ENCODE results near the gene METTL6.
"Not testable (repeated sequence)": the region's sequence is repeated elsewhere in the genome, so short reads cannot be mapped to it uniquely, and the experiment has no call there.

Gene METTL6

DNA sequence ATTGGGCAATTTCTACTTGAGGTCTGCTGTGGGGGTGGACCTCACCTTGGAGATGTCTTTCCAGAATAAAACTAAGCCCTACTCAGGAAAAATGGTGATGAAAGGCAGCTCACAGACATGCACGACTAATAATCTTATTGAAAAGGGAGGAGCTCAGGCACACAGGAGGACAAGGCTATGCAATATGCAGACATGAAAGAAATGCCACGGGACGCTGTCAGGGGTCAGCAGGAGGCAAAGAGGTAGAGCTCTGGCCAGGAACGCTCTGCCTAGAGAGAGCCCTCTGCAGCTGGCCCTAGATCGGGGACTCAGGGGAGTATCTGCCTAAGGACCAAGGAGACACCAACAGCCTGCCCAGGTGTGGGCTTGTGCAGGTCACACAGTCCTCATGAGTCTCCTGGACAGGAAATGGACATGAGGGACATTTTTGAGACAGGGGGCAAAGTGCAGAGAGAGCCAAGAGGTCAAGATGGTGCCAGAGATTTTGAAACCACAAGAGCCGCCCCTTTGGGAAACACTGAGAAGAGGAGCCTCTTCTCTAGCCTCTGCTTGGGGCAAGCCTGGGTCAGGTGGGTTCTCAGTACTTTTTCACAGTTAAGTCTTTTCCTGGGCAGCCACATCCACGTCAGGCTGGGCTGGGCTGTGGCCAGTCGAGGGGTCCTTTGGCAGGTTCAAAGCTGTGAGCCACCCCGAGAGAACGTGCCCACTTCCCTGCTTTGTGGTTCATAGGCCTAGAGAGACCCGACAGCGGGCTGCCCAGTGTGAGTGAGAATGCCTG, 23.3 kb upstream of the METTL6 start:
- no peak for DNase-seq

- no peak for DNase-seq
Measured at GRCh38 chr3:15449489-15450224, 22.3 kb upstream of the METTL6 start.

DNA sequence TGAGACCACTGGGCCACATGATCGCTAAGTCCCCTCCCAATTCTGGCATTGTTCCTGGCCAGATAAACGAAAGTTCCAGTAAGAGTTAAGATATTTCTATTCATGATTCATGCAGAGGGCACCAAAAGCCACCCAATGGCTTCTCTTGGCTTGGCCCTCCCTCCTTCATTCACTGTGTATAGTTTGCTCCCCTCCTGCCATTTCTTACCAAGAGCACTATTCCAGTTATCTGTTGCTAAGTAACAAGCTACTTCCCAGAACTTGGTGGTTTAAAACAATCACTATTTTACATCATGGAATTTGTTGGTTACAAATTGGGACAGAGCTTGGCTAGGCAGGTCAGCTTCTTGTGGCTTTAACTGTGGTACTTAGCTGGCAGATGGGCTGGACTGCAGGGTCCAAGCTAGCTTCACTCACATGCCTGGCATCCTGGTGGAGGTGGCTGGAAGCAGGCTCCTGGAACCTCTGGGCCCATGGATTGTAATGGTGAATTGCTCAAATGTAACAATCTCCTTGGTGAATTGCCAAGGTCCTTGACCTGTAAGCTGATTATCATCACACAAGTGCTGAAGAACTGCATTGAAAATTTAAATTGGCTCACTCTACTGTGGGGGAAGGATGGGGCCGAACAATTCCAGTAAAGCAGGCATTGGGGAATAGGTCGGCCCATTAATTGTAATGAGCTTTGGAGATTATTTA, 16.6 kb upstream of the METTL6 start:
- no peak for DNase-seq

- DNase-seq = no peak
Measured at GRCh38 chr3:15440891-15441290, 13.5 kb upstream of the METTL6 start.

DNA sequence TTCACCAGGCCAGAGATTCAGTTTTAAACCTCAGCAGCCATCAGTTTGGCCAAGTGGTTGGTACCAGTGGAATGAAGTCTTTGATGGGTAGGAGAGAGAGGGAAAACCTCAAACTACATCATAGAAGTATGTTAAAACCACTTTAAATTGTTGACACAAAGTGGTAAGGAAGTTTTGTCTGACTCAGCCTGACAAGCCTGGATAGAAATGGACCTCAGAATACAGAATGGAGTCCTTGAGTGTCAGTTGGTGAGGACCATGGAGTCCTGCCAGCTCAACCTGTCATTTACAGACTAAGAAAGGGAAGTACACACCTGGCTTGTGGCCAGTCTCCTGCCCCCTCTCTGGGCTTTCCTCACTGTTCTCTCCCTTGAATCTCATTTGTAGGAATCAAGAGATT, 12.1 kb upstream of the METTL6 start:
- DNase-seq = no peak

- DNase-seq = no peak
Measured at GRCh38 chr3:15438983-15439382, 11.6 kb upstream of the METTL6 start.

DNA sequence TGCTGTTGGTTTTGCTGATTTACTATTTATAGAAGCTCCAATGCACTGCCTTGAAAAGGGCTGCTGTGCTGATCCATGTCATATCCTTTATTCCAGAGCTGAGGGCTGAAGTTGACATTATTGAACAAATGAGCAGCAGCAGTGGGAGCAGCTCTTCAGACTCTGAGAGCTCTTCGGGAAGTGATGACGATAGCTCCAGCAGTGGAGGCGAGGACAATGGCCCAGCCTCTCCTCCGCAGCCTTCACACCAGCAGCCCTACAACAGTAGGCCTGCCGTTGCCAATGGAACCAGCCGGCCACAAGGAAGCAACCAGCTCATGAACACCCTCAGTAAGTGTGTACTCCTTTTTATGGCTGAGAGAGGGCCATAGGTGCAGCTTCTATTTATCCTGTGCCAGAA, 8.9 kb upstream of the METTL6 start:
- no peak for DNase-seq

GRCh38 chr3:15434756-15435155, 7.4 kb upstream of the METTL6 start:
- DNase-seq = no peak

GRCh38 chr3:15433531-15433930, 6.2 kb upstream of the METTL6 start:
- DNase-seq = no peak

- no peak for DNase-seq
Measured at GRCh38 chr3:15431256-15431837, 4.0 kb upstream of the METTL6 start.

DNA sequence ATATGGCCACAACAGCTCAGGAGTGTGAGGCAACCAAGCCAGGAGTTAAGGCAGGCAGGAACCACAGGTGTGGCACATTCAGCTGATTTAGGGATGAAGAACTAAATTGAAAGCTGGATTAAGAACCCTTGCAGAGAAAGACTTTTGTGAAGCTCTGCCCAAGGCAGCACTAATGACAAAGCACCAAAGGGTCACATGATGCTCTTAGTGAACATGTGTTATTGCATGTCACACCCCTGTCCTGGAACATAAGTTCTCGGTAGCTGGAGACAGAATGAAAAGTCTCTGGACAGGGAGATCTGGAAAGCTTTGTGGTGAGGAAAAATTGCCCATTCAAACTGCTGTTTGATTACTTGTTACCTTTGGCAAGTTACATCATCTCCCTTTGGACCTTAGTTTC, 3.3 kb upstream of the METTL6 start:
- DNase-seq = no peak

GRCh38 chr3:15429080-15429479, 1.7 kb upstream of the METTL6 start:
- DNase-seq = no peak

- no peak for DNase-seq
Measured at GRCh38 chr3:15428539-15428938, 1.2 kb upstream of the METTL6 start.

GRCh38 chr3:15427981-15428380, 637 bp upstream of the METTL6 start:
- no peak for DNase-seq

DNA sequence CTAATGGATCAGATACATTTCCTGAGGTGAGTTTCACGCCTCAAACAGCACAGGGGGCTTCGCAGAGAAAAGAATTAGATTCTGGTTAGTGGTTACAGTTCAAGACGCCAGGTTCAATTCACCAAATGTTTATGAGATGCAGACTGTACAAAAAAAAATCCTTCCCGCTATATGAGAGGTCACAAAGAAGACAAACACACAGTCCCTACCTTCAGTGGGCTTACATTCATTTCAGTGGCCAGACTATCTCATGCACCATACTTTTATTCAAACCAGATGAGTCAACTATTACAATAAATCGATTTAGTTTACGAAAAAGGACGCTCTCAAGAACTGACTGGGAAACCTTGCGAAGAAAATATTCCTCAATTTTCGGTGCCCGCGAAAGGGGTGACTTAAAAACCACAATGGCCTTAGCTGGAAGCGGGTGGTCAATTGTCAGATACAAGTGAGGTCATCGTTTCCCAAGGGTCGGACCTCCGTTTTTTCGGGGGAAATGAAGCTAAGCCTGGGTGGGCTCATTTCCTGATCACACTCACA, 695 bp downstream of the METTL6 start:
- DNase-seq = no peak

- DNase-seq = no peak
Measured at GRCh38 chr3:15420871-15421270, 6.5 kb downstream of the METTL6 start.

DNA sequence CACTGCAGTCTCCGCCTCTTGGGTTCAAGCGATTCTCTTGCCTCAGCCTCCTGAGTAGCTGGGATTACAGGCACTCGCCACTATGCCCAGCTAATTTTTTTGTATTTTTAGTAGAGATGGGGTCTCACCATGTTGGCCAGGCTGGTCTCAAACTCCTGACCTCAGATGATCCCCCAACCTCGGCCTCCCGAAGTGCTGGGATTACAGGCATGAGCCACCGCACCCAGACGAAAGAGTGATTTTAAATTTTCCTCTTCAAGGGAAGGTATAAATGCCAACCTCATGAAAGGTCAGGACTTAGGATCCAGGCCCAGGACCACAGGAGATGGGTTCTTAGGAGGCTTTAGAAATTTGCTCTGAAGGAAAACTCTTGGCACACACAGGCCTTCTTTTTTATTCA, 16.4 kb downstream of the METTL6 start:
- DNase-seq = not testable (repeated sequence)

DNA sequence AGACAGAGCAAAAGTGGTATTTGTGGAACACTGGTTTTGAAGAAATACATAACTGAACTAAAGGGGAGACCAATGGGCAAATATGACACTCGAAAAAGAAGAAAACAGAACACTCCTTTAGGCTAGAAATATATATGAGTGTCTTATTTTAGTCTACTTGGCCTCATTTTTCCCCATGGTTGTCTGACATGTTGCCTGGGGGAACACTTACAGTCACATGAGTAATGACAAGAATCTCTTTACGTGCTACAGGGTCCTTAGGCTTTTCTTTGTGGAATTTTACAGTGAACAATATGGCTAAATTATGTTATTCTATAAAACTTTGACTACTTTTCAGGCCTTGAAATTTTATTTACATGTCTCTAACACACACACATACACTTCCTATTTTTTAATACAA, 17.6 kb downstream of the METTL6 start:
- no peak for DNase-seq

DNA sequence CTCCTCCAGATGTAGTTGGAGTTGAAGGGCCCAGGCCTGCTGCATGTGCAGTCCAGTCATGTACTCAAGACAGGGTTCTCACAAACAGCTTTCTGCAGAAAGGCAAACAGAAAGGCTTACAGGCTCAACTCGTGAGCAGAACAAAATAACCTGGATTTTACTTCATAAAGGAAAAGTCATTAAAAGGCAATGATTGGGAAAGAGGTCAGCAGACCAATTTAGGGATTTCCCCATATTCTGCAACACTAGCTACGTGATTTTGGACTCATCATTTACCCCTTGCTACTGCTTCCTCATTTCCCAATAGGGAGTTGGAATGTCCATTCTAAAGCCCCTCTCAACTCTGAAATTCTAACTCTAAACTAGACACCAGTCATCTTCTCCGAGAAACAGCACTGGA, 18.1 kb downstream of the METTL6 start:
- DNase-seq = no peak

DNA sequence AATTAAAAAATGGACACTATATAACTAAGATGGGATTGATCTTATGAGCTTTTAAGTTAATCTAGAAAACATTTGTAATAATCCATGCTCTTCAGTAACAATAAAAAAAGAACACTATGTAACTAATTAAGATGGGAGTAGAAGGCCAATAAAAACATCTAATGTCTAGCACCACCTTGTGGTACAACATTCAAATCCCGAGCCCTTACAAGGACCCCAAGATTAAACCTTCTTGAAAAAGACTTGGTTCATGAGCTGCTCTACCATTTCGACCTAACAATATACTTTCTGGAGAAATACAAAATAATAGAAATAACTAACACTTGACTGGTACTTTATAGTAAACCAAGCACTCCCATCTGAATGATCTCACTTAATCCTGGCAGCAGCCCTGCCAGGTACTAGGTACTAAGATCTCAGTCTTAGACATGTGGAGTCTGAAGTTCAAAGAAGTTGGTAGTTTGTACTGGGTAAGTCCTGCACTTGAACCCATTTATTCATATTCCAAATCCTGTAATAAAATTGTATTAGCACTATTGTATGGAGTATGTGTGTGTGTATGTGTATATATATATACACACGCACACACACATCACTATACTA, 21.8 kb downstream of the METTL6 start:
- peak; percentile 12 to 43 for DNase-seq

GRCh38 chr3:15404767-15405166, 22.6 kb downstream of the METTL6 start:
- no peak for DNase-seq

DNA sequence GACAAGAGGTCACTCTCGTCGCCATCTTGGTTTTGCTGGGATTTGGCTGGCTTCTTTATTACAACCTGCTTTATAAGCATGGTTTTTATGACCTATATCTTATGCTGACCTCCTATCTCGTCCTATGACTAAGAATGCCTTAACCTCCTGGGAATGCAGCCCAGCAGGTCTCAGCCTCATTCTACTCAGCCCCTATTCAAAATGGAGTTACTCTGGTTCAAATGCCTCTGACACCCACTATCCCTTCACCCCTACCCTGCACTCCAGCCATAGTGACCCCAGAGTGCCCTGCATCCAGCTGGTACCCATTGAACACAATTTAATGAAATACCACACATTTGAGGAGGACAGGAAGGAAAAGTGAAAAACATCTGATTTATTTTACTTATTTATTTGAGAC, 23.4 kb downstream of the METTL6 start:
- DNase-seq = no peak

GRCh38 chr3:15403495-15403894, 23.8 kb downstream of the METTL6 start:
- DNase-seq = no peak
